Karpas-422 (cell line): ENCODE data around the gene MAIP1. TPM values are rescaled to one million over a fixed set of nuclear protein-coding genes. Genes with fewer than 3 reads are reported as not detected.
A peak's percentile ranks its signal among the peaks of the same experiment; 100 is the strongest.

Experiments
- DNase-seq: peaks from one replicate; pipeline ENCODE4 v3.0.0-alpha.2; 2015
- H2AFZ ChIP-seq: fragments of 200-600 bp; sonication (generic); 2 replicates; pipeline ENCODE4 v1.6.1; 2014; ENCODE audit warnings: antibody characterized with exemption, low read length, mixed read lengths
- H3K27ac ChIP-seq: fragments of 200-600 bp; sonication (generic); 2 replicates; pipeline ENCODE4 v1.5.1; 2014; ENCODE audit warnings: mild to moderate bottlenecking, low read length, moderate library complexity
- H3K27me3 ChIP-seq: fragments of 200-600 bp; sonication (generic); 2 replicates; pipeline ENCODE4 v1.6.1; 2014; ENCODE audit warnings: low read length, mixed read lengths
- H3K36me3 ChIP-seq: fragments of 200-600 bp; sonication (generic); 2 replicates; pipeline ENCODE4 v1.6.1; 2014; ENCODE audit warnings: low read length, mixed read lengths; ENCODE audit not compliant: insufficient read depth
- H3K4me1 ChIP-seq: fragments of 200-600 bp; sonication (generic); 2 replicates; pipeline ENCODE4 v1.6.1; 2014; ENCODE audit warnings: mild to moderate bottlenecking, low read length, mixed read lengths
- H3K4me2 ChIP-seq: fragments of 200-600 bp; sonication (generic); 2 replicates; pipeline ENCODE4 v1.6.1; 2014; ENCODE audit warnings: low read length, low read depth, mild to moderate bottlenecking; ENCODE audit not compliant: poor library complexity, severe bottlenecking
- H3K4me3 ChIP-seq: fragments of 200-600 bp; sonication (generic); 2 replicates; pipeline ENCODE4 v1.5.1; 2014; ENCODE audit warnings: mild to moderate bottlenecking, antibody characterized with exemption, low read length, mixed read lengths
- H3K79me2 ChIP-seq: fragments of 200-600 bp; sonication (generic); 2 replicates; pipeline ENCODE4 v1.6.1; 2014; ENCODE audit warnings: mild to moderate bottlenecking, low read length, mixed read lengths
- H3K9ac ChIP-seq: fragments of 200-600 bp; sonication (generic); 2 replicates; pipeline ENCODE4 v1.6.0; 2014; ENCODE audit warnings: low read length
- H3K9me2 ChIP-seq: fragments of 200-600 bp; sonication (generic), shearing (Covaris generic); replicated peaks from 2 replicates; pipeline ENCODE4 v1.6.0; 2014; ENCODE audit warnings: mild to moderate bottlenecking, low read length, moderate library complexity; ENCODE audit not compliant: insufficient read depth
- H3K9me3 ChIP-seq: fragments of 300-700, 200-600 bp; sonication (generic); 2 replicates; pipeline ENCODE4 v1.6.1; 2014; ENCODE audit warnings: low read length, mixed read lengths
- H4K20me1 ChIP-seq: fragments of 200-600 bp; sonication (generic); 2 replicates; pipeline ENCODE4 v1.6.1; 2014; ENCODE audit warnings: mild to moderate bottlenecking, antibody characterized with exemption, low read length, low read depth; ENCODE audit not compliant: insufficient read depth
- total RNA-seq: library from RNA; depleted of rRNA; stranded (reverse); fragments of >200 nt; shearing (Covaris generic); gene quantifications from 2 replicates; pipeline ENCODE4 v1.2.3, GENCODE V29; 2014; ENCODE audit warnings: low replicate concordance

The MAIP1 gene
- total RNA-seq, 1 experiment from 2014 or later: 26.9 TPM

DNA sequence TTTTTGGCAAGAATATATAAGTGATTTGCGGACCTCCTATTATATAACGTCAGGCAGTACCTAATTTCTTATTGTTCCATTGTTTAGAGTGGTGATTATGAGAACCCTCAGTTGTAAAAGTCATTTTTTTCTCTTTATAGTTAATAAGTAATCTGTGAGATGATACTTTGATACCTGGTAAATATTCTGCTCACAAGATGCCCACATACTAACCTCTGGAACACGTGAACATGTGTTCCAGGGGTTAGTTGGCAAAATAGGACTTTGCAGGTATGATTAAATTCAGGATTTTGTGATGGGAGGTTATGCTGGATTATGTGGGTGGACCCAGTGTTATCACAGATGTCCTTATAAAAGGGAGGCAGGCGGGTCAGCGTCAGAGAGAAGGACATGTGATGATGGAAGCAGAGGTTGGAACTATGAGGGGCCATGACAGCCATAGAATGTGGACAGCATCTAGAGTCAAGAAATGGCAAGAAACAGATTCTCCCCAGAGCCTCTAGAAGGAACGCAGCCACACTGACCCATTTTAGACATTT is 16.8 kb downstream of the MAIP1 start:
- Histone ChIP-seq H3K9me3 (no peaks in the 10 kb centered on the region), H3K9me2 (no peaks in the 10 kb centered on the region), H3K79me2 (no peaks in the 10 kb centered on the region), H3K36me3 (peaks cover 1% of the 10 kb centered on the region; the same call in 1 of the 2 replicates), H4K20me1 (no peaks in the 10 kb centered on the region), H3K9ac (no peak overlapping the region), H3K4me3 (no peak overlapping the region), H3K4me1 (no peaks in the 10 kb centered on the region), H2AFZ (no peak overlapping the region), H3K4me2 (no peak overlapping the region), H3K27me3 (no peaks in the 10 kb centered on the region), H3K27ac (no peak overlapping the region)
- no peak for DNase-seq

DNA sequence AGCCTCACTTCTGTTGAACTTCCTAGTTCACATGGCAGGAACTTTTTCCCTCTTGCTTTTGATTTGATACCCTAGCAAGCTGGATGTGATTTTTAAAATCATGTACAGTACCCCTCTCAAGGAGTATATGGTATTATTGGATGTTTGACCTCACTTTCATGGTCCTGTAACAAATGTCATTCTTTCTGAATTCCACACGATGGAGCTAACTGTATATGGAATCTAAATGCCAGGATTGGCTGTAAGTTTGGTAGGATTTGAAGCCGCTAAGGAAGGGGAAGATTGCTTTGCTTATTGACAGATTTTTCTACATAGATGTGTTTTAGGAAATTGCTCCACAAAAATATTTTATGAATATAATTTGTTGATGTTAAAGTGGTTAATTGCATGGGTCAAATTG is 18.3 kb downstream of the MAIP1 start:
- no peak overlapping the region for H3K4me3 ChIP-seq
- no peak overlapping the region for H2AFZ ChIP-seq
- no peak overlapping the region for H3K27ac ChIP-seq
- no peaks in the 10 kb centered on the region for H3K4me1 ChIP-seq
- no peaks in the 10 kb centered on the region for H4K20me1 ChIP-seq
- H3K9ac ChIP-seq: no peak overlapping the region
- no peaks in the 10 kb centered on the region for H3K9me3 ChIP-seq
- H3K9me2 ChIP-seq: no peaks in the 10 kb centered on the region
- H3K36me3 ChIP-seq: no peaks in the 10 kb centered on the region
- H3K79me2 ChIP-seq: no peaks in the 10 kb centered on the region
- DNase-seq: no peak
- no peaks in the 10 kb centered on the region for H3K27me3 ChIP-seq
- no peak overlapping the region for H3K4me2 ChIP-seq

DNA sequence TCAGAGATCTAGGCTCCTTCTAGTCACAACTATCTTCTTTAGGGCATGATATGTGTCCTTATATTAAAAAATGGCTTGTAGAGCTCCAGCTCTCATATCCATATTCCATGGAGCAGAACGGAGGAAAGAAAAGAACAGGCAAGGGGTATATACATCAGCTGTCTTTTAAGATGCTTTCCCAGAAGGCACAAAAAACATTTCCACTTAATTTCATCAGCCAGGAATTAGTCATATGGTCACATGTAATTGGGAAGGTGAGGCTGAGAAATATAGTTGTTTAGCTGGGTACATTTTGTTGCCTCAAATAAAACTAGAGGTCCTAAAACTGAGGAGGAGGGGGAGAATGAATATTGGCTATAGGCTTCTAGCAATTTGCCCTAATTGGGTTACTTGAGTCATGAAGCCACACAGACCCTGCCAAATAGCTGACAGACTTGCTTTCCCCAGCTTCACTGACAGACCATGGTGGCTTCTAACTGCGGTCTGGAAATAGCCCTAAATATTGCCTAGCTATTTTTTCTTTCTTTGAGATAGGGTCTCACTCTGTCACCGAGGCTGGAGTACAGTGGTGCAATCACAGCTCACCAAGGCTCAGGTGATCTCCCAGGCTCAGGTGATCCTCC is 20.0 kb downstream of the MAIP1 start:
- no peak overlapping the region for H3K4me2 ChIP-seq

DNA sequence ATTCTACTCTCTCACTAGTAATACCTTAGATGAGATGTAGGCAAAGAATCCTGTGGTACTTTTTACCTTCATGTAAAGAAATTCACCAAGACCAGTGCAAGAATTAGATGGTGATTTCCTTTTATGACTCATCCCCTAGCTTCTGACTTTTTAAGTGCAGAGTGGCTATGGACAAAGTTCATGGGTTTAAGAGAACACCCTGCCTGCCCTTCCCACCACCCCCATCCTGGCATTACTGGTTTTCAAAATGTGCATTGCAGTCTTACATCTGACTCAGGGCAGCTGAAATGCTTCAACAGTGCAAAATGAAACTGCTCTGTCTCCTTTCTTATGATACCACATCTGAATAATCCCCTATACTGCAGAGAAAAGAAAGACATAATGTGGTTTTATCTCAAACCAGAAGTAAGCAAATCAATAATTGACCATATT is 22.6 kb downstream of the MAIP1 start:
- Histone ChIP-seq H3K27ac (no peak overlapping the region), H3K9ac (no peak overlapping the region), H3K9me2 (no peaks in the 10 kb centered on the region), H3K4me2 (no peak overlapping the region), H3K27me3 (no peaks in the 10 kb centered on the region), H3K79me2 (no peaks in the 10 kb centered on the region), H3K4me1 (no peaks in the 10 kb centered on the region), H4K20me1 (no peaks in the 10 kb centered on the region), H2AFZ (no peak overlapping the region), H3K4me3 (no peak overlapping the region), H3K9me3 (no peaks in the 10 kb centered on the region), H3K36me3 (no peaks in the 10 kb centered on the region)
- no peak for DNase-seq

More for the DNA sequence above, 20.0 kb downstream of the MAIP1 start:
- Histone ChIP-seq H3K4me3 (no peak overlapping the region), H3K9me2 (no peaks in the 10 kb centered on the region), H3K27ac (no peak overlapping the region), H3K27me3 (no peaks in the 10 kb centered on the region), H3K9me3 (no peaks in the 10 kb centered on the region), H2AFZ (no peak overlapping the region), H3K9ac (no peak overlapping the region), H3K4me1 (no peaks in the 10 kb centered on the region), H3K79me2 (no peaks in the 10 kb centered on the region), H4K20me1 (no peaks in the 10 kb centered on the region), H3K36me3 (no peaks in the 10 kb centered on the region)
- no peak for DNase-seq

DNA sequence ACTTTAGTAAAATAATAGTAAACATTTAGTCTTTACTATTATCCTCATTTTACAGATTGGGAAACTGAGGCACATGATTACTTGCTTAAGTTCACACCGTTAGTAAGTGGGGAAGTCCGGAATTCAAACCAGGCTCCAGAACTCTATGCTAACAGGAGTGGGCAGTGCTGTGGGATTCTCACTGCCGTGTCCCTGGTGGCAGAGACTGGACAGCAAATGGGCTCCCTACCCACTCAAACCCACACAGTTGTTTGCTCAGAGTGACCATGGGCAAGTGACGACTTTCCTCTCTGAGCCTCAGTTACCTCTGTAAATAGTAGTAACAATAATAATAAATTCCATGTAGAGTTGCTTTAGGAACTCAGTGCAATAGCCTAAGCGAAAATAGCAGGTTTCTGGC is 24.0 kb downstream of the MAIP1 start:
- Histone ChIP-seq H3K4me2 (no peak overlapping the region), H2AFZ (no peak overlapping the region), H3K4me1 (no peaks in the 10 kb centered on the region), H4K20me1 (no peaks in the 10 kb centered on the region), H3K4me3 (no peak overlapping the region), H3K9me3 (no peaks in the 10 kb centered on the region), H3K27me3 (no peaks in the 10 kb centered on the region), H3K9ac (no peak overlapping the region), H3K27ac (no peak overlapping the region), H3K79me2 (no peaks in the 10 kb centered on the region), H3K36me3 (no peaks in the 10 kb centered on the region), H3K9me2 (no peaks in the 10 kb centered on the region)
- no peak for DNase-seq

DNA sequence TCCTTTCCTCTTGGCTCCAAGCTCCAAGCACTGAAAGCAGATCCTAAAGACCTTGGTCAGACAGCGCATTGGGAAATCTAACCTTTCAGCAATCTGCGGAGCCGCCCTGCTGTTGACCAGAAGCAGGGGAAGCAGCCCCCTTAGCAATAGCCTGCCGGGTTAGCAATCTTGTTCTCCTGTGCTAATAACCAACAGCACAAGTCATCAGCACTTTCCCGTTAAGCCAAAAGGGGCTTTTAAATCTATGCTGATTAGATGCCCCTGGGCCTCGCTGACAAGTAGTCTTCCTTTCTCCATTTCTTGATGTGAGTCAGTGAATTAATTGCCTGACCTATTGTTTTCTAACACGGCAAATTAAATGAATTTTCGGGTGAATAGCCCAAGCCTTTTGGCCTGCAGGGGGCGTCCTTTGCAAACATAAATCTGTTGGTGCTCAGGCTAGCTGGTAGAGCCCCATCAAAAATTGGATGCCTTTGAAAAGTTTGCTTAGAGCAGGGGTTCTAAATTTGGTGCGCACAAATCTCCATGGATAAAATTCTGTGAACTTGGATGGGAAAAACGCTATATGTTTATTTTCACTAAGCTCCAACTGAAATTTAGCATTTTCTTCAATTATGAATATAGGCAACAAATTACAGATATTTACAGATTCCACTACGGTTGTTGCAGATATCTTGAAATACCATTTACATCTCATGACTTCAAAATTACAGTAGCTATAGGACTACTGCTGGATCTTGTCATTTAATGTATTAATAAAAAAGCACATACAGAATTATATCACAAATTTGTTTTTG is 24.6 kb downstream of the MAIP1 start:
- H3K9me2 ChIP-seq: no peaks in the 10 kb centered on the region
- H3K4me1 ChIP-seq: no peaks in the 10 kb centered on the region
- no peaks in the 10 kb centered on the region for H3K36me3 ChIP-seq
- no peaks in the 10 kb centered on the region for H3K27me3 ChIP-seq
- no peak overlapping the region for H3K4me2 ChIP-seq
- no peaks in the 10 kb centered on the region for H3K9me3 ChIP-seq
- H3K79me2 ChIP-seq: no peaks in the 10 kb centered on the region
- no peak overlapping the region for H3K27ac ChIP-seq
- peak; percentile 91 for DNase-seq
- H4K20me1 ChIP-seq: no peaks in the 10 kb centered on the region
- H3K9ac ChIP-seq: no peak overlapping the region
- no peak overlapping the region for H2AFZ ChIP-seq
- no peak overlapping the region for H3K4me3 ChIP-seq

DNA sequence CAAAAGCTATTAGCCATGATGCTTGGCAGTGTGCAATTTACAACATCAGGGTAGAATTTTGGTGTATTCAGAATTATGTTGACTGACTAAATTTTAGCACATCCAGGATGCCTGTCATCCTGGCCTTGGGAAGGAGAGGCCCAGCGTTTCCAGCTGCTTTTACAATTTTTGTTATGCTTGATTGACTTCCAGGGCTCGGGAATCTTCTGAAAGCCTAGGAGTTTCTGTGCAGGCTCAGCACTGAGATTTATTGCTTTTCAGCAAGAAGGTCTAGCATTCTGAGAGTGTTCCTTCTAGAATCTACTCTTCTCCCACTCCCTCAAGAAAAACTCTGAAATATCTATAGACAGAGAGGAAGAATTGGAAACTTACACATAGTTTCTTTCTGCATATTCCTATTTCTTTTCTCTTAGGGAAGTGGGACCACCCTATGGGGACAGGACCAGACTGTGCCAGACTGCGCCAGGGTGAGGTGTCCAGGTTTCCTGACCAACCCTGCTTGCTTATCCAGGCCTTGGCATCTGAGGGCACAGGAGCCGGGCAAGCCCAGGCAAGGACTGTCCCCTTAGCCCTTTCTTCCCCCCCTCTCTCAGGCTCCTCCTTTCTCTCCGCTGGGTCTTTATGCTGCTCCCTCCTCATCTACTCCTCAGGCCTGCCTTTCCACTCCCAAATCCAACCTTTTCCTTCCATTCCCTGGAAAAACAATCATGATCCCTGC is 26.9 kb downstream of the MAIP1 start:
- no peaks in the 10 kb centered on the region for H3K4me1 ChIP-seq
- H3K4me3 ChIP-seq: no peak overlapping the region
- H3K9me3 ChIP-seq: no peaks in the 10 kb centered on the region
- H3K9ac ChIP-seq: no peak overlapping the region
- no peaks in the 10 kb centered on the region for H3K9me2 ChIP-seq
- no peaks in the 10 kb centered on the region for H4K20me1 ChIP-seq
- no peak overlapping the region for H3K4me2 ChIP-seq
- DNase-seq: no peak
- H3K79me2 ChIP-seq: no peaks in the 10 kb centered on the region
- H3K27me3 ChIP-seq: no peaks in the 10 kb centered on the region
- H3K27ac ChIP-seq: no peak overlapping the region
- no peaks in the 10 kb centered on the region for H3K36me3 ChIP-seq
- H2AFZ ChIP-seq: no peak overlapping the region

DNA sequence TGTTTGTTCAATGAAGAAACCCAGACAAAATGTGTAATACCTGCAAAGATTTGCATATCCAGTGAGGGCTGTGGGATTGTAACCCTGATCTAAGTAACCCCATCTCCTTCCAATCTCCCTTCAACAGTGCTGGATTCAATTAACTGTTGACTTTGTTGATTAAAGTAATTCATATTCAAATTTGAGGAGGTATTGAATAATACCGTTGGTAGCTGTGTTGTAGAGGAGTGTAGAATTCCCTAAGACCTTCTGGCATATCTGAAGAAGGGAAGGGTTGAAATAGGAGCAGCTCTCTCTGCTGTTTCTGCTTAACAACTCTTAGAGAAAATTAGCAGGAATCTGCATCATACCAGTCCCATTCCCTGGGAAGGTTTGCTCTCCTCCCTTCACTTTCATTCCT is 28.2 kb downstream of the MAIP1 start:
- Histone ChIP-seq H4K20me1 (no peaks in the 10 kb centered on the region), H3K9me2 (no peaks in the 10 kb centered on the region), H2AFZ (no peak overlapping the region), H3K9ac (no peak overlapping the region), H3K36me3 (no peaks in the 10 kb centered on the region), H3K9me3 (no peaks in the 10 kb centered on the region), H3K4me1 (no peaks in the 10 kb centered on the region), H3K4me3 (no peak overlapping the region), H3K79me2 (no peaks in the 10 kb centered on the region), H3K4me2 (no peak overlapping the region), H3K27ac (no peak overlapping the region), H3K27me3 (no peaks in the 10 kb centered on the region)
- no peak for DNase-seq
